ENCODE data around the gene PAQR4.

PAQR4 gene

GRCh38 chr16:3020604-3021448 is 51.7 kb downstream of the PAQR4 start:
- peak in 19 of 56 donors; percentile 14 to 73 (median 30) for DNase-seq

DNA sequence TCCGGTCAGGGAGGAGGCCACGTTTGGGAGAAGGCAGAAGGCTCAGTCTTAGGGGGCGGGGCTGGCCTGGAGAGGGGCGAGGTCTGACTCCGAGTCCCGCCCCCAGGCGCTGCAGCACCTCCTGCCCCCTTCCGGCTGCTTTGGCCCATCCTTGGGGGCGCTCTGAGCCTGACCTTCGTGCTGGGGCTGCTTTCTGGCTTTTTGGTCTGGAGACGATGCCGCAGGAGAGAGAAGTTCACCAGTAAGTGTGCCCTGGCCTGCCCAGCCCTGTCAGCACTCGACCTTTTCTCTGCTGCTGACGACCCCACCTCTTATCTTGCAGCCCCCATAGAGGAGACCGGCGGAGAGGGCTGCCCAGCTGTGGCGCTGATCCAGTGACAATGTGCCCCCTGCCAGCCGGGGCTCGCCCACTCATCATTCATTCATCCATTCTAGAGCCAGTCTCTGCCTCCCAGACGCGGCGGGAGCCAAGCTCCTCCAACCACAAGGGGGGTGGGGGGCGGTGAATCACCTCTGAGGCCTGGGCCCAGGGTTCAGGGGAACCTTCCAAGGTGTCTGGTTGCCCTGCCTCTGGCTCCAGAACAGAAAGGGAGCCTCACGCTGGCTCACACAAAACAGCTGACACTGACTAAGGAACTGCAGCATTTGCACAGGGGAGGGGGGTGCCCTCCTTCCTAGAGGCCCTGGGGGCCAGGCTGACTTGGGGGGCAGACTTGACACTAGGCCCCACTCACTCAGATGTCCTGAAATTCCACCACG is 52.5 kb downstream of the PAQR4 start:
- peak in 18 of 56 donors; percentile 8 to 62 (median 22) for DNase-seq

GRCh38 chr16:3022208-3022683 is 53.1 kb downstream of the PAQR4 start:
- DNase-seq, result peak in 33 of 56 donors; percentile 7 to 74 (median 32)

GRCh38 chr16:3022684-3023414 is 53.7 kb downstream of the PAQR4 start:
- peak in 1 of 56 donors; percentile 37 for DNase-seq
